Uterus (tissue), 2 donors: ENCODE results near the gene RBM47.

ENCODE experiments used
- POLR2A ChIP-seq, 2 donors: fragments of 450-650 bp; IDR thresholded peaks; one replicate each; pipeline ENCODE4 v1.6.1; 2016; ENCODE audit warnings: antibody characterized with exemption in 2 of 2, mild to moderate bottlenecking in 1 of 2, moderate library complexity in 1 of 2
- TF ChIP-seq, protein P1 (sequence below), 4 experiments: fragments of 200-600 bp in 2 of 4; fragments of 450-650 bp in 2 of 4; sonication (generic) in 2 of 4; IDR thresholded peaks; one replicate each; pipeline ENCODE4 v1.5.1; 2016 to 2019; ENCODE audit warnings: antibody characterized with exemption in 4 of 4, mild to moderate bottlenecking in 2 of 4, moderate library complexity in 1 of 4

- TF ChIP-seq, protein P1, sequence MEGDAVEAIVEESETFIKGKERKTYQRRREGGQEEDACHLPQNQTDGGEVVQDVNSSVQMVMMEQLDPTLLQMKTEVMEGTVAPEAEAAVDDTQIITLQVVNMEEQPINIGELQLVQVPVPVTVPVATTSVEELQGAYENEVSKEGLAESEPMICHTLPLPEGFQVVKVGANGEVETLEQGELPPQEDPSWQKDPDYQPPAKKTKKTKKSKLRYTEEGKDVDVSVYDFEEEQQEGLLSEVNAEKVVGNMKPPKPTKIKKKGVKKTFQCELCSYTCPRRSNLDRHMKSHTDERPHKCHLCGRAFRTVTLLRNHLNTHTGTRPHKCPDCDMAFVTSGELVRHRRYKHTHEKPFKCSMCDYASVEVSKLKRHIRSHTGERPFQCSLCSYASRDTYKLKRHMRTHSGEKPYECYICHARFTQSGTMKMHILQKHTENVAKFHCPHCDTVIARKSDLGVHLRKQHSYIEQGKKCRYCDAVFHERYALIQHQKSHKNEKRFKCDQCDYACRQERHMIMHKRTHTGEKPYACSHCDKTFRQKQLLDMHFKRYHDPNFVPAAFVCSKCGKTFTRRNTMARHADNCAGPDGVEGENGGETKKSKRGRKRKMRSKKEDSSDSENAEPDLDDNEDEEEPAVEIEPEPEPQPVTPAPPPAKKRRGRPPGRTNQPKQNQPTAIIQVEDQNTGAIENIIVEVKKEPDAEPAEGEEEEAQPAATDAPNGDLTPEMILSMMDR (IDR thresholded peaks at IDR 0.05) = no peak
- TF ChIP-seq POLR2A (IDR thresholded peaks at IDR 0.05) = no peak
Observed at GRCh38 chr4:40466789-40467188, 162.9 kb downstream of the RBM47 start.
